HEK293 (cell line): ENCODE results near the gene RPL36.

Experiments used
- BCL11B ChIP-seq: fragments of 450-650 bp; formaldehyde crosslinking; IDR thresholded peaks from 2 replicates; pipeline ENCODE4 v1.5.1; 2016; ENCODE audit warnings: low read depth, missing biosample characterization, missing genetic modification characterization
- FEZF1 ChIP-seq: fragments of 450-650 bp; formaldehyde crosslinking; IDR thresholded peaks from 2 replicates; pipeline ENCODE4 v1.5.1; 2016; ENCODE audit warnings: missing biosample characterization, missing genetic modification characterization
- HIC1 ChIP-seq: fragments of 450-650 bp; formaldehyde crosslinking; IDR thresholded peaks from 2 replicates; pipeline ENCODE4 v1.5.1; 2016; ENCODE audit warnings: missing biosample characterization, missing genetic modification characterization
- IKZF3 ChIP-seq: fragments of 450-650 bp; IDR thresholded peaks from 2 replicates; pipeline ENCODE4 v1.5.0; 2018; ENCODE audit warnings: missing biosample characterization, mild to moderate bottlenecking, missing genetic modification characterization, moderate library complexity
- KLF10 ChIP-seq: fragments of 450-650 bp; IDR thresholded peaks from 2 replicates; pipeline ENCODE4 v1.5.1; 2018; ENCODE audit warnings: missing biosample characterization, mild to moderate bottlenecking, missing genetic modification characterization
- OSR2 ChIP-seq: fragments of 450-650 bp; formaldehyde crosslinking; IDR thresholded peaks from 2 replicates; pipeline ENCODE4 v1.5.1; 2016; ENCODE audit warnings: missing biosample characterization, missing genetic modification characterization
- SCRT1 ChIP-seq: fragments of 450-650 bp; formaldehyde crosslinking; IDR thresholded peaks from 2 replicates; pipeline ENCODE4 v1.5.1; 2016; ENCODE audit warnings: missing biosample characterization, missing genetic modification characterization, borderline replicate concordance
- SCRT2 ChIP-seq: fragments of 450-650 bp; formaldehyde crosslinking; IDR thresholded peaks from 2 replicates; pipeline ENCODE4 v1.5.1; 2016; ENCODE audit warnings: missing biosample characterization, missing genetic modification characterization
- TRIM28 ChIP-seq: IDR thresholded peaks from 2 replicates; pipeline ENCODE4 v1.6.1; 2011; ENCODE audit warnings: low read length, control low read depth, borderline replicate concordance
- YY1 ChIP-seq: fragments of 450-650 bp; formaldehyde crosslinking; IDR thresholded peaks from 2 replicates; pipeline ENCODE4 v1.5.1; 2018; ENCODE audit warnings: missing biosample characterization, missing genetic modification characterization
- ZBTB21 ChIP-seq: fragments of 450-650 bp; formaldehyde crosslinking; IDR thresholded peaks from 2 replicates; pipeline ENCODE4 v1.5.1; 2017; ENCODE audit warnings: missing biosample characterization, missing genetic modification characterization
- ZBTB26 ChIP-seq: fragments of 450-650 bp; formaldehyde crosslinking; optimal IDR thresholded peaks from 2 replicates; pipeline ENCODE3; 2016; ENCODE audit warnings: missing biosample characterization, mild to moderate bottlenecking, missing genetic modification characterization
- ZBTB44 ChIP-seq: fragments of 450-650 bp; IDR thresholded peaks from 2 replicates; pipeline ENCODE4 v1.5.1; 2018; ENCODE audit warnings: missing biosample characterization, mild to moderate bottlenecking, missing genetic modification characterization
- ZBTB49 ChIP-seq: fragments of 450-650 bp; formaldehyde crosslinking; IDR thresholded peaks from 2 replicates; pipeline ENCODE4 v1.5.1; 2016; ENCODE audit warnings: missing biosample characterization, missing genetic modification characterization, low read depth
- ZEB2 ChIP-seq: fragments of 450-650 bp; formaldehyde crosslinking; IDR thresholded peaks from 2 replicates; pipeline ENCODE4 v1.5.1; 2016; ENCODE audit warnings: missing biosample characterization, missing genetic modification characterization
- ZFP69B ChIP-seq: fragments of 450-650 bp; formaldehyde crosslinking; IDR thresholded peaks from 2 replicates; pipeline ENCODE4 v1.5.1; 2016; ENCODE audit warnings: missing biosample characterization, missing genetic modification characterization
- ZNF155 ChIP-seq: fragments of 450-650 bp; formaldehyde crosslinking; IDR thresholded peaks from 2 replicates; pipeline ENCODE4 v1.5.1; 2016; ENCODE audit warnings: missing biosample characterization, missing genetic modification characterization
- ZNF157 ChIP-seq: fragments of 450-650 bp; formaldehyde crosslinking; IDR thresholded peaks from 2 replicates; pipeline ENCODE4 v1.5.1; 2016; ENCODE audit warnings: missing biosample characterization, missing genetic modification characterization
- ZNF19 ChIP-seq: fragments of 450-650 bp; formaldehyde crosslinking; IDR thresholded peaks from 2 replicates; pipeline ENCODE4; 2016; ENCODE audit warnings: missing biosample characterization, missing genetic modification characterization, low read depth
- ZNF398 ChIP-seq: fragments of 450-650 bp; formaldehyde crosslinking; IDR thresholded peaks from 2 replicates; pipeline ENCODE4 v1.5.1; 2017; ENCODE audit warnings: missing biosample characterization, missing genetic modification characterization
- ZNF404 ChIP-seq: fragments of 450-650 bp; formaldehyde crosslinking; IDR thresholded peaks from 2 replicates; pipeline ENCODE4 v1.5.1; 2017; ENCODE audit warnings: missing biosample characterization, missing genetic modification characterization
- ZNF529 ChIP-seq: fragments of 450-650 bp; formaldehyde crosslinking; IDR thresholded peaks from 2 replicates; pipeline ENCODE4 v1.5.1; 2017; ENCODE audit warnings: missing genetic modification characterization, missing biosample characterization; ENCODE audit not compliant: insufficient replicate concordance
- ZNF558 ChIP-seq: fragments of 450-650 bp; formaldehyde crosslinking; IDR thresholded peaks from 2 replicates; pipeline ENCODE4 v1.5.1; 2016; ENCODE audit warnings: missing biosample characterization, missing genetic modification characterization
- ZNF585B ChIP-seq: fragments of 450-650 bp; formaldehyde crosslinking; IDR thresholded peaks from 2 replicates; pipeline ENCODE4 v1.5.1; 2016; ENCODE audit warnings: missing biosample characterization, missing genetic modification characterization
- ZNF600 ChIP-seq: fragments of 450-650 bp; formaldehyde crosslinking; IDR thresholded peaks from 2 replicates; pipeline ENCODE4 v1.5.1; 2016; ENCODE audit warnings: missing biosample characterization, missing genetic modification characterization
- ZNF626 ChIP-seq: fragments of 450-650 bp; sonication (Bioruptor Pico); formaldehyde crosslinking; IDR thresholded peaks from 2 replicates; pipeline ENCODE4 v1.5.1; 2018; ENCODE audit warnings: missing biosample characterization, missing genetic modification characterization, inconsistent platforms
- ZNF658 ChIP-seq: fragments of 450-650 bp; formaldehyde crosslinking; IDR thresholded peaks from 2 replicates; pipeline ENCODE4; 2016; ENCODE audit warnings: missing biosample characterization, missing genetic modification characterization
- ZNF701 ChIP-seq: fragments of 450-650 bp; formaldehyde crosslinking; IDR thresholded peaks from 2 replicates; pipeline ENCODE4 v1.5.1; 2016; ENCODE audit warnings: missing biosample characterization, missing genetic modification characterization
- ZNF707 ChIP-seq: fragments of 450-650 bp; formaldehyde crosslinking; IDR thresholded peaks from 2 replicates; pipeline ENCODE4 v1.5.1; 2016; ENCODE audit warnings: missing biosample characterization, missing genetic modification characterization
- ZNF747 ChIP-seq: fragments of 450-650 bp; formaldehyde crosslinking; IDR thresholded peaks from 2 replicates; pipeline ENCODE4 v1.5.1; 2016; ENCODE audit warnings: missing biosample characterization, missing genetic modification characterization

Gene RPL36

GRCh38 chr19:5690125-5690954 lies at the start of gene RPL36 (continued):
- TF ChIP-seq SCRT1 (tag by site-specific recombination): no peak
- no peak; the same call in 1 of the 2 replicates for TF ChIP-seq IKZF3 (tag by site-specific recombination)
- peak; percentile 78 for TF ChIP-seq ZBTB26 (tag by site-specific recombination)
- TF ChIP-seq ZNF157 (tag by site-specific recombination): no peak
- TF ChIP-seq ZNF558: no peak
- no peak for TF ChIP-seq ZNF404 (tag by site-specific recombination)
- TF ChIP-seq ZEB2: peak; percentile 90
- no peak for TF ChIP-seq FEZF1 (tag by site-specific recombination)
- 0 out of 2 replicates have a peak, but pooled peaks have one; percentile 29 for TF ChIP-seq ZBTB21 (tag by site-specific recombination)
- TF ChIP-seq ZBTB44 (tag by site-specific recombination): 0 out of 2 replicates have a peak, but pooled peaks have one; percentile 16
- no peak for TF ChIP-seq ZBTB49 (tag by site-specific recombination)
- no peak for TF ChIP-seq OSR2
- peak; percentile 43; the same call in 1 of the 2 replicates for TF ChIP-seq ZFP69B (tag by site-specific recombination)
- no peak for TF ChIP-seq ZNF585B
- no peak for TF ChIP-seq ZNF658 (tag by site-specific recombination)
- TF ChIP-seq HIC1 (tag by site-specific recombination): peak; percentile 70
- peak; percentile 14; the same call in 1 of the 2 replicates for TF ChIP-seq TRIM28
- no peak for TF ChIP-seq ZNF19 (tag by site-specific recombination)
- TF ChIP-seq ZNF701 (tag by site-specific recombination): no peak
- TF ChIP-seq ZNF398 (tag by site-specific recombination): peak; percentile 33; the same call in 1 of the 2 replicates
- TF ChIP-seq ZNF155: no peak
- peak; percentile 52; the same call in 1 of the 2 replicates for TF ChIP-seq ZNF600
- no peak for TF ChIP-seq ZNF707
- TF ChIP-seq KLF10 (tag by site-specific recombination): peak; percentile 73
- TF ChIP-seq ZNF747: no peak
- peak; percentile 92; the same call in 1 of the 2 replicates for TF ChIP-seq BCL11B (tag by site-specific recombination)
- peak; percentile 84 for TF ChIP-seq SCRT2 (tag by site-specific recombination)
- no peak for TF ChIP-seq ZNF529
- TF ChIP-seq ZNF626 (tag by site-specific recombination): no peak
- TF ChIP-seq YY1 (tag by site-specific recombination): peak; percentile 77
